C4-2B (cell line): ENCODE results near the gene UGT1A10.

ENCODE experiments used
- CTCF ChIP-seq: fragments of 450-650 bp; conservative IDR thresholded peaks from 2 replicates; pipeline ENCODE4 v1.5.1; 2017; ENCODE audit warnings: mild to moderate bottlenecking
- ZFX ChIP-seq: fragments of 450-650 bp; IDR thresholded peaks from 2 replicates; pipeline ENCODE4 v1.6.1; 2017

- peak; percentile 49 for TF ChIP-seq CTCF
- TF ChIP-seq ZFX = no peak
Measured at GRCh38 chr2:233772583-233772982, 136.3 kb downstream of the UGT1A10 start.
